Liver (tissue), 3 donors: Measurements from ENCODE around the gene PPFIBP2.

Experiments used
- ATF3 ChIP-seq: IDR thresholded peaks from 2 replicates; pipeline ENCODE4 v1.6.1; 2016; ENCODE audit warnings: antibody characterized with exemption
- CTCF ChIP-seq: fragments of 150-350 bp; IDR thresholded peaks from 2 replicates; pipeline ENCODE4 v1.5.1; 2017; ENCODE audit warnings: improper control_type of control experiment, low read depth, low read length; ENCODE audit not compliant: missing input control
- FOXA1 ChIP-seq: IDR thresholded peaks from 2 replicates; pipeline ENCODE4 v1.6.1; 2016; ENCODE audit warnings: antibody characterized with exemption
- GABPA ChIP-seq, 2 donors: IDR thresholded peaks in 1 of 2; conservative IDR thresholded peaks in 1 of 2; 2 replicates each; pipeline ENCODE4 v1.6.1; 2016; ENCODE audit warnings: antibody characterized with exemption in 2 of 2, mild to moderate bottlenecking in 1 of 2, moderate library complexity in 1 of 2
- MAX ChIP-seq: IDR thresholded peaks from 2 replicates; pipeline ENCODE4 v1.6.1; 2016; ENCODE audit warnings: antibody characterized with exemption
- NR2F2 ChIP-seq: IDR thresholded peaks from 2 replicates; pipeline ENCODE4 v1.6.1; 2016; ENCODE audit warnings: antibody characterized with exemption
- RAD21 ChIP-seq, 2 donors: IDR thresholded peaks; 2 replicates each; pipeline ENCODE4 v1.6.1; 2016; ENCODE audit warnings: antibody characterized with exemption in 2 of 2, mild to moderate bottlenecking in 2 of 2
- TAF1 ChIP-seq: conservative IDR thresholded peaks from 2 replicates; pipeline ENCODE4 v1.6.1; 2016; ENCODE audit warnings: antibody characterized with exemption, mild to moderate bottlenecking
- YY1 ChIP-seq: IDR thresholded peaks from 2 replicates; pipeline ENCODE4 v1.6.1; 2016; ENCODE audit warnings: antibody characterized with exemption, mild to moderate bottlenecking
- ZBTB33 ChIP-seq: IDR thresholded peaks from 2 replicates; pipeline ENCODE4 v1.6.1; 2016; ENCODE audit warnings: antibody characterized with exemption
- TF ChIP-seq, protein P1 (sequence below): IDR thresholded peaks from 2 replicates; pipeline ENCODE4 v1.6.1; 2016; ENCODE audit warnings: antibody characterized with exemption, mild to moderate bottlenecking
- donor health status: healthy.
- donor health status: healthy.

- TF ChIP-seq RAD21 (IDR thresholded peaks at IDR 0.05) (no peak), CTCF (no peak), NR2F2 (no peak), TAF1 (no peak), GABPA (IDR thresholded peaks at IDR 0.05 in 1 of 2, conservative IDR thresholded peaks at IDR 0.05 in 1 of 2) (no peak), YY1 (no peak), ATF3 (no peak), FOXA1 (no peak), ZBTB33 (no peak), MAX (no peak)
- TF ChIP-seq, protein P1, sequence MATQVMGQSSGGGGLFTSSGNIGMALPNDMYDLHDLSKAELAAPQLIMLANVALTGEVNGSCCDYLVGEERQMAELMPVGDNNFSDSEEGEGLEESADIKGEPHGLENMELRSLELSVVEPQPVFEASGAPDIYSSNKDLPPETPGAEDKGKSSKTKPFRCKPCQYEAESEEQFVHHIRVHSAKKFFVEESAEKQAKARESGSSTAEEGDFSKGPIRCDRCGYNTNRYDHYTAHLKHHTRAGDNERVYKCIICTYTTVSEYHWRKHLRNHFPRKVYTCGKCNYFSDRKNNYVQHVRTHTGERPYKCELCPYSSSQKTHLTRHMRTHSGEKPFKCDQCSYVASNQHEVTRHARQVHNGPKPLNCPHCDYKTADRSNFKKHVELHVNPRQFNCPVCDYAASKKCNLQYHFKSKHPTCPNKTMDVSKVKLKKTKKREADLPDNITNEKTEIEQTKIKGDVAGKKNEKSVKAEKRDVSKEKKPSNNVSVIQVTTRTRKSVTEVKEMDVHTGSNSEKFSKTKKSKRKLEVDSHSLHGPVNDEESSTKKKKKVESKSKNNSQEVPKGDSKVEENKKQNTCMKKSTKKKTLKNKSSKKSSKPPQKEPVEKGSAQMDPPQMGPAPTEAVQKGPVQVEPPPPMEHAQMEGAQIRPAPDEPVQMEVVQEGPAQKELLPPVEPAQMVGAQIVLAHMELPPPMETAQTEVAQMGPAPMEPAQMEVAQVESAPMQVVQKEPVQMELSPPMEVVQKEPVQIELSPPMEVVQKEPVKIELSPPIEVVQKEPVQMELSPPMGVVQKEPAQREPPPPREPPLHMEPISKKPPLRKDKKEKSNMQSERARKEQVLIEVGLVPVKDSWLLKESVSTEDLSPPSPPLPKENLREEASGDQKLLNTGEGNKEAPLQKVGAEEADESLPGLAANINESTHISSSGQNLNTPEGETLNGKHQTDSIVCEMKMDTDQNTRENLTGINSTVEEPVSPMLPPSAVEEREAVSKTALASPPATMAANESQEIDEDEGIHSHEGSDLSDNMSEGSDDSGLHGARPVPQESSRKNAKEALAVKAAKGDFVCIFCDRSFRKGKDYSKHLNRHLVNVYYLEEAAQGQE: no peak
Observed at GRCh38 chr11:7583248-7583647, 69.4 kb downstream of the PPFIBP2 start.
